ENCODE measurements around the gene SIRT1.
"Not testable (repeated sequence)": the region's sequence is repeated elsewhere in the genome, so short reads cannot be mapped to it uniquely, and the experiment has no call there.

SIRT1 gene

DNA sequence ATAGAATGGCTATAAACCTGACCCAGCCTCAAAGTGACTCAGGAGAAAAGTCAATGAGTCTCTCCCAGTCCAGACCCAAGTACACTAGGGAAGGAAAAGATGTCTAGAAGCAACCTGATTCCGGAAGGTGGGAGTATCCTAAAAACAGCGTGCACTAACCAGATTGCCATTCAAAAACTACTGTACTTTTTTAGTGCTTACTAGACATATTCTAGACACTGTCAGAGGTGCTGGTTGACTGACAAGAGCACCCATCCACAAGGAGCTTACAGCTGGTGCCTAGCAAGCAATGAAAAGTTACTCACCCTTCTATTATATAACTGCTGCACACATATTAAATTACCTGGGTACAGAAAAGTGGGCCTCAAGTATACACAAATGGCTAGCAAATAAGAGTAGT is 81.0 kb downstream of the SIRT1 start:
- DNase-seq (ENCODE audit: low read depth): no peak

DNA sequence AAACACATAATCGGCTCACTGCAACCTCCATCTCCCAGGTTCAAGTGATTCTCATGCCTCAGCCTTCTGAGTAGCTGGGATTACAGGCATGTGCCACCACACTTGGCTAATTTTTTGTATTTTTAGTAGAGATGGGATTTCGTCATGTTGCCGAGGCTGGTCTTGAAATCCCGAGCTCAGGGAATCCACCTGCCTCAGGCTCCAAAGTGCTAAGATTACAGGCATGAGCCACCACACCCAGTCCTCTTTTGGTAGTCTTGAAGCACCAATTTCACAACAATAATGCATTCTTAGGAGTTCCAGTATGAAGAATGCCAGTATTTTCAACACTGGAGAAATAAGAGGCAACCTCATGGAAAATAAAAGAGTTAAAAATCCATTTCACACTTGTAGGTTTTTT is 81.6 kb downstream of the SIRT1 start:
- DNase-seq (ENCODE audit: low read depth): not testable (repeated sequence)
